HG03108 (cell line): ENCODE measurements around the gene BHLHA15.

Experiments used
- ATAC-seq: cut with Tn5 transposase; IDR thresholded peaks from one replicate; pipeline ENCODE4 v1.9.1; 2021; ENCODE audit warnings: moderate library complexity; ENCODE audit not compliant: unreplicated experiment

Gene BHLHA15

GRCh38 chr7:98211221-98211675, at the start of gene BHLHA15:
BHLHA15 (plus strand) TSS chr7:98211439; CDS start chr7:98212310, 871 bp downstream.
- ATAC-seq: no peak

GRCh38 chr7:98162758-98163157, 48.5 kb upstream of the BHLHA15 start:
- ATAC-seq: no peak

DNA sequence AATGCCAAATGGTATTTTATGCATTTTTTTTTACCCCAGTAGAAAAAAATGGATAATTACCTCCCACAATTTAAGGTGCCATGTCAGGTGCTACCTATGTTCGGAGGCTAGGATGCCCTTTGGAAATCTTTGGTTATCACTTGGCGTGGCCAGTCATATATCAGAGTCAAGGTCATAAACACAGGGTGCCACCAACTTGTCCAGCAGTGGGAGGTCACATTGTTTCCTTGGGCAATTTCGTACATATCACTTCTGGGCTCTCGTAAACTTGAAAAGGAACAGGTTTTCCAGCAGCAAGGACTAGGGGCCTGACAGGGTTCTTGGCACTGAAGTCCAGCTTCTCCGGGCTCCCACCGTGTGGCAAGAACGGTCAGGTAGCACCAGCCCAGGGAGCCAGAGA, 48.0 kb upstream of the BHLHA15 start:
- no peak for ATAC-seq

DNA sequence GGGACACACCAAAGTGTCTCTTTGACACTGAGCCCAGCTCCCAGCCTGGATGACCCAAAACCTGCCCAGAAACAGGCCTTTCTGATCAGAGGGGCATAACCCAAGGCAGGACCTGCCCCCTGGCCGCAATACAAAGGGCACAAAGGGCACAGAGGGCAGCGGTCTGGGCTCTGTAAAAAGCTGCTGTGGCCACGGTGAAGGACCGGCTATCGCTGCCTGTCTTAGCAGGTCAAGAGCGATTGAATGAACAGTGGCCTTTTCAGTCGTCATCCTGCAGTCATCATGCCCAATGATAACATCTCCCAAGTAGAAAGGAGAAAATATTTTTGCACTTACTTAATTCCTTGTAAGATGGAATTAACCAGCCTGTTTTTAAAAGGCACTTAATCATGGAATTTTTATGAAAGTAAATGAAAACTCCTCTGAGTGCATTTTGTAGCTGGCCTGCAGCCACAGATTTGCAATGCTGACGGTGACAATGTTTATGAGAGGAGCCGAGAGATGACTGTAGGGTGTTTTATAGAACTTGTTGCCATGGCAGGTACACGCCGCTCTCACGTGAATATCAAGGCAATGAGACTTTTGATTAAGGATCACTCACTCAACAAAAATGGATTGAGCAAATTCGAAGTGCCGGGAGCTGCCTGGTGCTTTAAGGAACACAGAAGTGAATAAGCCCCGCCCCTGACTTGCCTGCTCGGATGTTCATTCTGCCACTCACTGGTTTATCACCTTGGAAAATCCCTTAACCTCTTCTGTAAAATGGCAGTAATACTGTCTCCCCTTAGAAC, 47.3 kb upstream of the BHLHA15 start:
- ATAC-seq: no peak

DNA sequence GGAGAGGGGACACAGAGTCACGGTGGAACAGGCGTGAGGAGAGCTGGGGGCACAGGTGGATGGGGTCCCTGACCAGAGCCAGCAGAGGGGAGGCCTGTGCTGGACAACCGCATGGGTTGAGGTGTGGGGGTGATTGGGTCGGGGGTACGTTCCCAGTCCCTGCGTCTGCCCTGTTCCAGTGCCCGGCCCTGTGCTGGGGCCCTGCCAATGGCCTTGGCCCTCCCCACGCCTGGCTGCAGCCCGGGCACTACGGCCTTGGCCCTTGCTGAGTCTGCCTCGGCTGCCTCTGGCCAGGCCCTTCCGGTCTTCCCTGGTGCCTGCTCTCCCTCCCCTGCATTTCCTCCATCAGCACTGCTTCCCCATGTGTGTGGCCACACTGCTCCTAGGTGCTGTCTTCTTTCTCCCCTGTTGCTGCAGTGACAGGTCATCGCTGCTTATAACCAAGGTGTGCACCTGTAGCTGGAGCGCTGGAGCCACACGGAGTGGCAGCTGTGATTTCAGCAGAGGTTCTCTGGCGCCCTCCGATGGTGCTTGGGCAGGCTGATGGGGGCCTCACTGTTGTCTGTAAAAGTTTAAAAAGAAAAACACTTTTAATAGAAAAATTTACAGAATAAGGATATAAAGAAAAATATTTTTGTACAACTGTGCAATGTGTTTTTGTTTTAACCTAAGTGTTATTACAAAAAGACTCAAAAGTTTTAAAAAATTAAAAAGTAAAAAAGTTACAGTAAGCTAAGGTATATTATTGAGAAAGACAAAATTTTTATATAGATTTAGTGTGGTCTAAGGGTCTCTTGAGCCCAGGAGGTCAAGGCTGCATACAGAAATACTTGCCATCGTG, 45.2 kb upstream of the BHLHA15 start:
- no peak for ATAC-seq

DNA sequence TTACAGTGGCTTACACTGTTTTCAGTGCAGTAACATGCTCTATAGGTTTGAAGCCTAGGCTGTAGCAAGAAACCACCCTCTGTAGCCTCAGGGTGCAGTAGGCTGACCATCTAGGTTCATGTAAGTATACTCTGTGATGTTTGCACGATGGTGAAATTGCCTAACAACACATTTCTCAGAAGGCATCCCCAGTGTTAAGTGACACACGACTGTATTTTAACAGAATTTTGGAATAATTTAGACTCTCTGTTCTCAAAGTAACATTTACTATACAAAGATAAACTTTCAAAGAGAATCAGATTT, 44.6 kb upstream of the BHLHA15 start:
- no peak for ATAC-seq

- ATAC-seq: no peak
These were observed 43.6 kb upstream of the BHLHA15 start for GRCh38 chr7:98167653-98168052.

DNA sequence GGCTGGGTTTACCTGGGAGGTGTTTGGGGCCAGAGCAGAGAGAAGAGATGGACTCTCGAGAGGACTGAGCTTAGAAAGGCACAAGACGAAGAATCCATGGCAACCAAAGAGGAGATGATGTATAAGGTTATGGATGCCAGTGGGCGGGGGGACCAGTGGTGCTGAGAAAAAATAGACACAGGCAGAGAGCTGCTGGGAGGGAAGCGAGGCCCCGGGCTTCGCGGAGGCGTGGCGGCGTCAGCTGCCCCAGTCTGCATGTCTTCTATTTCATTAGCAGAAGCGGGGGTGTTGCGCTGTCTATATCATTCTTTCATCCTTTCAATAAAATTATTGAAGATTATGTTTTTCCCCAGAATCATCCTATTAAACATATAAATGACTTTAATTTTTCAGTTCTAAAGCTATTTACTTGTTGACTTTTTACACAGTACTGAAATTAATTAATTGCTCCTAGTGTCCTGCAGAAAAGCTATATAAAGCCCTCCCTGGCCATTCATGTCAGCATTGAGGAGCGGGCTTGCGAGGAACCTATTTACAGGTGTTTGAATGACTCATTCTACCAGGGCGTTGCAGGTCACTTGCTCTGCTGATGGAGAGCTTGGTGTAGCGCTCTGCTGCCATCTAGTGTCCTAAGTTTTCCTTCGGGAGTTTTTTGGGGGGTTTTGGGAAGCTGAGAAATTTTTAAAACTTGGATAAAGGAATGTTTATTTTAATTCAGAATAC, 42.9 kb upstream of the BHLHA15 start:
- ATAC-seq: peak; percentile 63

DNA sequence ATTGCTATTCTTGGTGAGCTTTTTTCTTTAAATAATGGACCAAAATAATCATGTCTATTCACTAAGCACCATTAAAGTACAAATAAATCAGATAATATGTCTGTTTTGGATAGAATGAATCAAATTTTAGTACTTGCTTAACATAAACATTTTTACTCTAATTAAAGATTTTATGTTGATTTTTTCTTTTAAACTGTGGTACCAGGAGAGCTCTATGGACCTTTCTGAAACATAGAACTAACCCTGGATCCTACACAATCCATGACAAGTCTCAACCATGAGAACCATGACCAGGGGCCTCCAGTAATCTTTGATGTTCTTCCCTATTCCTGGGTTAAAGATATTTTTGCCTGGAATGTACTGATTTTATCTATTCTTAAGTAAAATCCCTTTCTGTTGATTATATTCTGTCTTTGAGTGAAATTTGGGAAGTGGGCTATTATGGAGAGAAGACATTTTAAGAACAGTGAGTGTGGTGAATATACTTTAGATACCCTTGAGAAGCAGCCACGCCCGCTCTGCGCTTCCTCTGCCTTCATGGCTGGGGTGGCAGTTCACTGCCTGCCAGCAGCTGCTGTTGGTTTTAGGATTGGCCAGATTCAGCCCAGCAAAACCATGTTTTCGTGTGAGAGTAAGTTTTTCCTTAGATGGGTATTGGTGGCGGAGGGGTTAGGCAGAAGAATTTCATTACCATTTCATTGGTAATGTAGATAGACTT, 42.2 kb upstream of the BHLHA15 start:
- no peak for ATAC-seq

- ATAC-seq: no peak
These were observed 40.3 kb upstream of the BHLHA15 start for GRCh38 chr7:98170966-98171365.

DNA sequence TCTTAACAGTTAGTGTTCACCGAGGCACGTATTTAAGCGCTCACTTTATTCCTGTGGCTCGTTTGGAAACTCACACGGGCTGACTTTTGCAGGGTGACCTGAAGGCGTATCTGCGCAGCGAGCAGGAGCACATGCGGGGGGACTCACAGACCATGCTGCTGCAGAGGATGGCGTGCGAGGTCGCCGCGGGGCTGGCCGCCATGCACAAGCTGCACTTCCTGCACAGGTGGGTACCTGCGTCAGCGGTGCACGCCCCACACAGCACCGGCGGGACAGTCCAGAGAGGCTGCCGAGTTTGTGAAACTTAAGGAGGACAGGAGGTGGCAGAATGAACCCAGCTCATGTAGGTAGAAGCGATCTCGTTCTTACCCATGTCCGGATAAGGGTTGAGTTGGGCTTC, 39.8 kb upstream of the BHLHA15 start:
- ATAC-seq: no peak

- ATAC-seq: no peak
These were observed 36.6 kb upstream of the BHLHA15 start for GRCh38 chr7:98174334-98175259.

- ATAC-seq: no peak
These were observed 35.8 kb upstream of the BHLHA15 start for GRCh38 chr7:98175260-98175940.

DNA sequence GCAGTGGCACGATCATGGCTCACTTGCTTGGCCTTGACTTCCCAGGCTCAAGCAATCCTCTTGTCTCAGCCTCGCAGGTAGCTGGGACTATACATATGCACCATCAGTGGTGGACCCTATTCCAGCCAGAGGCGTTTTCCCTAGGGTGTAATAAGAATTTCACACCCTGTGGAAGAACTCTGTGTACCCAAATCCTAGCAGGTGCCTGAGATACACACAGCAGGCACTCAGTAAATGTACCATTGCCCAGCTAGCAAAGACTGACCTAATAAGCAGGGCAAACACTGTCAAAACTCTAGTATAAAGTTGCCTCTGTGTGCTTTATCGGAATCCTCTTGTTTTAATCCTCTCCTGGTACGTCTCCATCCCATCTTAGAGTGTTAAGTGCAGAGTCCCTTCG, 33.7 kb upstream of the BHLHA15 start:
- no peak for ATAC-seq

- no peak for ATAC-seq
These were observed 32.9 kb upstream of the BHLHA15 start for GRCh38 chr7:98178321-98178720.

DNA sequence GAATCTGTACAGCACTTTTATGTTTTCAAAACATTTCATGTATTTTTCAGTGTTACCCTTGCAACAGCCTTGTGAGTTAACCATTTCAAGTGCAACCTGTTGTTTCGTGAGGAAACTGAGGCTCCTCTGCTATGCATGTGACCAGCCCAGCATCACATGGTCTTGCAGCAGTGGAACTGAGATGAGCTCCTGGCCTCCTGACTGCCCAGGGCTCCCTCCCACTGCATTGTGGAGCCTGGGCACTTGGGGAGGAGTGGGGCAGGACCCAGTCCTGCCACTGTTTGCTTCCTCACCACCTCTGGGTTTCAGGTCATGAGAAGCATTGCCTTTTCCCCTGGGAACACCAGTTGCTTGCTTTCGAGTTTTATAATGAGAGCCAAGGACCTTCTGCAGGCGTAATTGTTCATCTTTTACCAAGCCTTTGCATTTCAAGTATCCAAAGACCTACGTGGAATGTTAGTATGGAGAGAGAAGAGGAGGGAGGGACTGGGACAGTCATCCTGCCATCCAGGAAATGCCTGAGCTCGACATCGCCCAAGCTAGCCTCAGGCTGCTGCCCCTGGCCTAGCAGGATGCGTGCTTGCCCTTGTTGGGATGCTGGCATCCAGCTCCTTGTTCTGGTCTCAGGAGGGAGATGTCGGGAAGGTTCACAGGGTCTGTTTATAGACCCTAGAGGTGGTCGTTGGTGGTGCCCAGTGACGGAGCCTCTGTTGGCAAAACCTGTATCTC, 32.3 kb upstream of the BHLHA15 start:
- no peak for ATAC-seq

- ATAC-seq: no peak
These were observed 30.5 kb upstream of the BHLHA15 start for GRCh38 chr7:98180751-98181150.

GRCh38 chr7:98185101-98185500, 26.1 kb upstream of the BHLHA15 start:
- ATAC-seq: no peak
